ENCODE measurements around the gene POLN.

- TF ChIP-seq EZH2 (IDR thresholded peaks at IDR 0.05; ENCODE audit: borderline replicate concordance, low read length) = no peak
- TF ChIP-seq CTCF (IDR thresholded peaks at IDR 0.05; ENCODE audit: low read length) = no peak
Measured at GRCh38 chr4:2194496-2194895, 47.4 kb downstream of the POLN start.
